OCI-LY1 (cell line): ENCODE measurements around the gene BRICD5.

Experiments used
- H2AFZ ChIP-seq: fragments of 200-600 bp; sonication (generic), shearing (Covaris generic); 2 replicates; pipeline ENCODE4 v1.6.0; 2014; ENCODE audit warnings: antibody characterized with exemption, mild to moderate bottlenecking, low read length
- H3F3A ChIP-seq: fragments of 200-600 bp; sonication (generic), shearing (Covaris generic); 2 replicates; pipeline ENCODE4 v1.6.0; 2014; ENCODE audit warnings: mild to moderate bottlenecking, antibody characterized with exemption, low read length, moderate library complexity; ENCODE audit not compliant: insufficient read depth
- H3K27ac ChIP-seq: fragments of 200-600 bp; sonication (generic); 2 replicates; pipeline ENCODE4 v1.5.1; 2014; ENCODE audit warnings: low read length, mixed run types, mild to moderate bottlenecking, low read depth; ENCODE audit not compliant: poor library complexity, severe bottlenecking
- H3K27me3 ChIP-seq: fragments of 200-600 bp; sonication (generic); 2 replicates; pipeline ENCODE4 v1.6.0; 2014; ENCODE audit warnings: antibody characterized with exemption, mild to moderate bottlenecking, low read length, moderate library complexity; ENCODE audit not compliant: insufficient read depth
- H3K36me3 ChIP-seq: fragments of 200-600 bp; sonication (generic); 2 replicates; pipeline ENCODE4 v1.6.1; 2014; ENCODE audit warnings: mild to moderate bottlenecking, antibody characterized with exemption, low read length, moderate library complexity, mixed read lengths; ENCODE audit not compliant: insufficient read depth
- H3K4me1 ChIP-seq: fragments of 200-600 bp; sonication (generic); 2 replicates; pipeline ENCODE4 v1.5.1; 2014; ENCODE audit warnings: mild to moderate bottlenecking, low read length, moderate library complexity; ENCODE audit not compliant: insufficient read depth, severe bottlenecking
- H3K4me2 ChIP-seq: fragments of 200-600 bp; sonication (generic), shearing (Covaris generic); 2 replicates; pipeline ENCODE4 v1.6.1; 2014; ENCODE audit warnings: low read length
- H3K4me3 ChIP-seq: fragments of 200-600 bp; sonication (generic); 2 replicates; pipeline ENCODE4 v1.5.1; 2014; ENCODE audit warnings: low read length, low read depth, mild to moderate bottlenecking, mixed read lengths; ENCODE audit not compliant: poor library complexity, severe bottlenecking
- H3K79me2 ChIP-seq: fragments of 200-600 bp; shearing (Covaris generic); 2 replicates; pipeline ENCODE4 v1.6.1; 2016; ENCODE audit warnings: mixed run types, low read length, mixed read lengths; ENCODE audit not compliant: insufficient read depth
- H3K9ac ChIP-seq: fragments of 200-600 bp; sonication (generic), shearing (Covaris generic); 2 replicates; pipeline ENCODE4 v1.6.1; 2014; ENCODE audit warnings: mild to moderate bottlenecking, low read length, mixed read lengths
- H3K9me2 ChIP-seq: fragments of 200-600 bp; sonication (generic), shearing (Covaris generic); 2 replicates; pipeline ENCODE4 v1.6.1; 2014; ENCODE audit warnings: low read depth, mild to moderate bottlenecking, low read length, mixed read lengths
- H3K9me3 ChIP-seq: fragments of 200-600 bp; shearing (Covaris generic); 2 replicates; pipeline ENCODE4 v1.6.1; 2014; ENCODE audit warnings: low read length, mixed read lengths
- H4K20me1 ChIP-seq: fragments of 200-600 bp; sonication (generic), shearing (Covaris generic); 2 replicates; pipeline ENCODE4 v1.6.0; 2016; ENCODE audit warnings: mild to moderate bottlenecking, low read length; ENCODE audit not compliant: insufficient read depth
- EZH2 ChIP-seq: fragments of 200-600 bp; sonication (generic), shearing (Covaris generic); IDR thresholded peaks from 2 replicates; pipeline ENCODE4 v1.8.0; 2017; ENCODE audit warnings: borderline replicate concordance, mixed run types, mild to moderate bottlenecking, antibody characterized with exemption, low read length, moderate library complexity, mixed read lengths
- TF ChIP-seq, protein P1 (sequence below): fragments of 200-600 bp; sonication (generic), shearing (Covaris generic); IDR thresholded peaks from 2 replicates; pipeline ENCODE4 v1.5.1; 2017; ENCODE audit warnings: mild to moderate bottlenecking, antibody characterized with exemption, low read length, moderate library complexity, mixed read lengths

BRICD5 gene

GRCh38 chr16:2198283-2198682 lies 12.4 kb downstream of the BRICD5 start:
- Histone ChIP-seq H3K9me2 (no peaks in the 10 kb centered on the region), H3F3A (no peaks in the 10 kb centered on the region), H3K27me3 (peaks cover 31% of the 10 kb centered on the region; the same call in 1 of the 2 replicates), H3K79me2 (no peaks in the 10 kb centered on the region), H3K4me1 (peaks cover 3% of the 10 kb centered on the region), H3K4me3 (no peak overlapping the region), H3K27ac (no peak overlapping the region), H3K4me2 (no peak overlapping the region), H2AFZ (no peak overlapping the region), H3K9me3 (no peaks in the 10 kb centered on the region), H4K20me1 (no peaks in the 10 kb centered on the region), H3K36me3 (no peaks in the 10 kb centered on the region), H3K9ac (no peak overlapping the region)
- TF ChIP-seq EZH2, result no peak
- TF ChIP-seq, protein P1, sequence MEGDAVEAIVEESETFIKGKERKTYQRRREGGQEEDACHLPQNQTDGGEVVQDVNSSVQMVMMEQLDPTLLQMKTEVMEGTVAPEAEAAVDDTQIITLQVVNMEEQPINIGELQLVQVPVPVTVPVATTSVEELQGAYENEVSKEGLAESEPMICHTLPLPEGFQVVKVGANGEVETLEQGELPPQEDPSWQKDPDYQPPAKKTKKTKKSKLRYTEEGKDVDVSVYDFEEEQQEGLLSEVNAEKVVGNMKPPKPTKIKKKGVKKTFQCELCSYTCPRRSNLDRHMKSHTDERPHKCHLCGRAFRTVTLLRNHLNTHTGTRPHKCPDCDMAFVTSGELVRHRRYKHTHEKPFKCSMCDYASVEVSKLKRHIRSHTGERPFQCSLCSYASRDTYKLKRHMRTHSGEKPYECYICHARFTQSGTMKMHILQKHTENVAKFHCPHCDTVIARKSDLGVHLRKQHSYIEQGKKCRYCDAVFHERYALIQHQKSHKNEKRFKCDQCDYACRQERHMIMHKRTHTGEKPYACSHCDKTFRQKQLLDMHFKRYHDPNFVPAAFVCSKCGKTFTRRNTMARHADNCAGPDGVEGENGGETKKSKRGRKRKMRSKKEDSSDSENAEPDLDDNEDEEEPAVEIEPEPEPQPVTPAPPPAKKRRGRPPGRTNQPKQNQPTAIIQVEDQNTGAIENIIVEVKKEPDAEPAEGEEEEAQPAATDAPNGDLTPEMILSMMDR, result no peak

DNA sequence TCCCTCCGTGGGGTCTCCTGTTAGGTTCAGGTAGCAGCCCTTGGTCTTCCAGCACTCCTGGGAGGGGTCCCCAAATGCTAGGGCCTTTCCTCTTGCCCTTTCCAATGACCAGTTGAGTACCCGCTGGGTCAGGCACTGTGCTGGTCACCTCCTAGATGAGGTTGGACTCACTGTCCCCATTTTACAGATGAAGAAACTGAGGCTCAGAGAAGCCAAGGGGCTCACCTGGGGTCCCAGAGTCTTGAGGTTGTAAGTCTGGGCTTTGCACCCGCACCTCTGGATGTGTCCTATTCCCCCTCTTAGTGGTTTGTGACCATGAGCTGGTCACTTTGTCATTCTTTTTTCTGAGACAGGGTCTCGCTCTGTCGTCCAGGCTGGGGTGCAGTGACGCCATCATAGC lies 12.9 kb downstream of the BRICD5 start:
- no peaks in the 10 kb centered on the region for H3K36me3 ChIP-seq
- H3K27ac ChIP-seq, result no peak overlapping the region
- no peaks in the 10 kb centered on the region for H3K79me2 ChIP-seq
- H3K4me3 ChIP-seq, result no peak overlapping the region
- no peak overlapping the region for H3K4me2 ChIP-seq
- peaks cover 3% of the 10 kb centered on the region for H3K4me1 ChIP-seq
- no peak overlapping the region for H3K9ac ChIP-seq
- no peak overlapping the region for H2AFZ ChIP-seq
- H3F3A ChIP-seq, result no peaks in the 10 kb centered on the region
- H3K9me3 ChIP-seq, result no peaks in the 10 kb centered on the region
- no peaks in the 10 kb centered on the region for H4K20me1 ChIP-seq
- peaks cover 31% of the 10 kb centered on the region; the same call in 1 of the 2 replicates for H3K27me3 ChIP-seq
- TF ChIP-seq, protein P1, result no peak
- TF ChIP-seq EZH2, result no peak
- H3K9me2 ChIP-seq, result no peaks in the 10 kb centered on the region

- no peak overlapping the region for H3K4me2 ChIP-seq
- no peaks in the 10 kb centered on the region for H3F3A ChIP-seq
- H4K20me1 ChIP-seq, result no peaks in the 10 kb centered on the region
- H3K9ac ChIP-seq, result no peak overlapping the region
- no peaks in the 10 kb centered on the region for H3K79me2 ChIP-seq
- H3K9me2 ChIP-seq, result no peaks in the 10 kb centered on the region
- H2AFZ ChIP-seq, result no peak overlapping the region
- peaks cover 3% of the 10 kb centered on the region for H3K4me1 ChIP-seq
- no peak overlapping the region for H3K27ac ChIP-seq
- H3K27me3 ChIP-seq, result peaks cover 31% of the 10 kb centered on the region; the same call in 1 of the 2 replicates
- TF ChIP-seq, protein P1, result no peak
- no peak for TF ChIP-seq EZH2
- no peaks in the 10 kb centered on the region for H3K9me3 ChIP-seq
- H3K36me3 ChIP-seq, result no peaks in the 10 kb centered on the region
- H3K4me3 ChIP-seq, result no peak overlapping the region
Observed at GRCh38 chr16:2196981-2197511, 13.6 kb downstream of the BRICD5 start.
